HG02763 (cell line): ENCODE results near the gene FLT4.

Experiments used
- ATAC-seq: cut with Tn5 transposase; IDR thresholded peaks from one replicate; pipeline ENCODE4 v1.9.1; 2021; ENCODE audit warnings: mild to moderate bottlenecking, moderate library complexity; ENCODE audit not compliant: unreplicated experiment

The FLT4 gene

GRCh38 chr5:180594311-180595045 lies 54.9 kb downstream of the FLT4 start:
- ATAC-seq = no peak

GRCh38 chr5:180593446-180594206 lies 55.8 kb downstream of the FLT4 start:
- ATAC-seq = no peak

GRCh38 chr5:180592176-180592575 lies 57.2 kb downstream of the FLT4 start:
- no peak for ATAC-seq

- no peak for ATAC-seq
These were observed 58.0 kb downstream of the FLT4 start, which contains the start of gene SCGB3A1 for GRCh38 chr5:180591311-180591887. SCGB3A1 (minus strand) TSS chr5:180591499; CDS start chr5:180591462, 37 bp downstream.

GRCh38 chr5:180590543-180591310 lies 58.7 kb downstream of the FLT4 start:
- ATAC-seq = no peak

GRCh38 chr5:180589771-180590542 lies 59.4 kb downstream of the FLT4 start:
- ATAC-seq = no peak

- ATAC-seq = no peak
These were observed 62.5 kb downstream of the FLT4 start for GRCh38 chr5:180586870-180587269.

GRCh38 chr5:180586204-180586603 lies 63.2 kb downstream of the FLT4 start:
- no peak for ATAC-seq

- no peak for ATAC-seq
These were observed 65.7 kb downstream of the FLT4 start for GRCh38 chr5:180583738-180584137.

- ATAC-seq = no peak
These were observed 68.7 kb downstream of the FLT4 start for GRCh38 chr5:180580681-180581080.

- ATAC-seq = no peak
These were observed 73.8 kb downstream of the FLT4 start for GRCh38 chr5:180575571-180575970.

- ATAC-seq = no peak
These were observed 80.5 kb downstream of the FLT4 start for GRCh38 chr5:180568914-180569313.

- ATAC-seq = no peak
These were observed 85.4 kb downstream of the FLT4 start for GRCh38 chr5:180563994-180564393.

GRCh38 chr5:180558232-180558631 lies 91.2 kb downstream of the FLT4 start:
- no peak for ATAC-seq

- ATAC-seq = no peak
These were observed 92.1 kb downstream of the FLT4 start for GRCh38 chr5:180557217-180557809.

GRCh38 chr5:180555168-180555921 lies 94.1 kb downstream of the FLT4 start:
- no peak for ATAC-seq

GRCh38 chr5:180553530-180553929 lies 95.9 kb downstream of the FLT4 start:
- no peak for ATAC-seq
